Mononuclear cell (primary cell): Measurements from ENCODE around the gene ATP6V0C. TPM values are rescaled to one million over a fixed set of nuclear protein-coding genes. Genes with fewer than 3 reads are reported as not detected.

Experiments used
- H3K27me3 ChIP-seq: 2 replicates; pipeline ENCODE4 v1.6.0; 2011; ENCODE audit warnings: low read length, control low read depth; ENCODE audit not compliant: insufficient read depth
- H3K4me1 ChIP-seq: 2 replicates; pipeline ENCODE4 v1.5.1; 2011; ENCODE audit warnings: mild to moderate bottlenecking, low read length, control low read depth; ENCODE audit not compliant: insufficient read depth
- H3K4me3 ChIP-seq: 2 replicates; pipeline ENCODE4 v1.5.1; 2011; ENCODE audit warnings: mild to moderate bottlenecking, low read length, moderate library complexity
- H3K9me3 ChIP-seq: 2 replicates; pipeline ENCODE4 v1.5.1; 2011; ENCODE audit warnings: low read depth, mild to moderate bottlenecking, control low read depth, low read length
- total RNA-seq: library from RNA; depleted of rRNA; stranded (reverse); fragments of >200 nt; gene quantifications from one replicate; pipeline ENCODE4 v1.2.3, GENCODE V29; 2012

The ATP6V0C gene
- total RNA-seq, 1 donor: 61.2 TPM

GRCh38 chr16:2482708-2483534 lies 30.8 kb upstream of the ATP6V0C start:
- peaks cover 24% of the 10 kb centered on the region for H3K4me1 ChIP-seq

GRCh38 chr16:2483939-2484897 lies 29.5 kb upstream of the ATP6V0C start:
- Histone ChIP-seq H3K9me3 (no peaks in the 10 kb centered on the region), H3K27me3 (no peaks in the 10 kb centered on the region), H3K4me1 (peaks cover 31% of the 10 kb centered on the region), H3K4me3 (no peak overlapping the region)

More at GRCh38 chr16:2482708-2483534, 30.8 kb upstream of the ATP6V0C start:
- no peaks in the 10 kb centered on the region for H3K9me3 ChIP-seq
- H3K4me3 ChIP-seq: no peak overlapping the region
- no peaks in the 10 kb centered on the region for H3K27me3 ChIP-seq

- H3K27me3 ChIP-seq: no peaks in the 10 kb centered on the region
- H3K4me1 ChIP-seq: peaks cover 31% of the 10 kb centered on the region
- no peak overlapping the region for H3K4me3 ChIP-seq
These were observed 28.7 kb upstream of the ATP6V0C start for GRCh38 chr16:2484898-2485508.

GRCh38 chr16:2485811-2486507 lies 27.8 kb upstream of the ATP6V0C start:
- Histone ChIP-seq H3K9me3 (no peaks in the 10 kb centered on the region), H3K4me1 (peaks cover 31% of the 10 kb centered on the region), H3K27me3 (no peaks in the 10 kb centered on the region), H3K4me3 (no peak overlapping the region)

More at GRCh38 chr16:2484898-2485508, 28.7 kb upstream of the ATP6V0C start:
- no peaks in the 10 kb centered on the region for H3K9me3 ChIP-seq

GRCh38 chr16:2486645-2487516 lies 26.9 kb upstream of the ATP6V0C start:
- Histone ChIP-seq H3K4me3 (no peak overlapping the region), H3K9me3 (no peaks in the 10 kb centered on the region), H3K27me3 (no peaks in the 10 kb centered on the region), H3K4me1 (peaks cover 31% of the 10 kb centered on the region)

GRCh38 chr16:2487517-2487842 lies 26.3 kb upstream of the ATP6V0C start:
- Histone ChIP-seq H3K9me3 (no peaks in the 10 kb centered on the region), H3K4me3 (no peak overlapping the region), H3K4me1 (peaks cover 31% of the 10 kb centered on the region), H3K27me3 (no peaks in the 10 kb centered on the region)

- Histone ChIP-seq H3K4me3 (no peak overlapping the region), H3K4me1 (peaks cover 31% of the 10 kb centered on the region), H3K9me3 (no peaks in the 10 kb centered on the region), H3K27me3 (no peaks in the 10 kb centered on the region)
These were observed 25.7 kb upstream of the ATP6V0C start for GRCh38 chr16:2487903-2488531.

- no peak overlapping the region for H3K4me3 ChIP-seq
- no peaks in the 10 kb centered on the region for H3K27me3 ChIP-seq
- H3K4me1 ChIP-seq: peaks cover 35% of the 10 kb centered on the region
- H3K9me3 ChIP-seq: no peaks in the 10 kb centered on the region
These were observed 24.2 kb upstream of the ATP6V0C start for GRCh38 chr16:2489581-2489980.

- Histone ChIP-seq H3K9me3 (no peaks in the 10 kb centered on the region), H3K4me1 (peaks cover 36% of the 10 kb centered on the region), H3K27me3 (no peaks in the 10 kb centered on the region), H3K4me3 (no peak overlapping the region)
These were observed 23.3 kb upstream of the ATP6V0C start for GRCh38 chr16:2490190-2491105.

- H3K4me3 ChIP-seq: no peak overlapping the region
- H3K4me1 ChIP-seq: peaks cover 19% of the 10 kb centered on the region
- no peaks in the 10 kb centered on the region for H3K9me3 ChIP-seq
- no peaks in the 10 kb centered on the region for H3K27me3 ChIP-seq
These were observed 21.5 kb upstream of the ATP6V0C start for GRCh38 chr16:2492292-2492691.

- H3K27me3 ChIP-seq: no peaks in the 10 kb centered on the region
- no peak overlapping the region for H3K4me3 ChIP-seq
- H3K9me3 ChIP-seq: no peaks in the 10 kb centered on the region
- peaks cover 5% of the 10 kb centered on the region for H3K4me1 ChIP-seq
These were observed 20.1 kb upstream of the ATP6V0C start for GRCh38 chr16:2493605-2494004.

GRCh38 chr16:2494616-2495015 lies 19.1 kb upstream of the ATP6V0C start:
- Histone ChIP-seq H3K9me3 (no peaks in the 10 kb centered on the region), H3K4me1 (peaks cover 5% of the 10 kb centered on the region), H3K27me3 (no peaks in the 10 kb centered on the region), H3K4me3 (no peak overlapping the region)

GRCh38 chr16:2495041-2495440 lies 18.7 kb upstream of the ATP6V0C start:
- Histone ChIP-seq H3K9me3 (no peaks in the 10 kb centered on the region), H3K4me1 (peaks cover 5% of the 10 kb centered on the region), H3K4me3 (no peak overlapping the region), H3K27me3 (no peaks in the 10 kb centered on the region)
